ENCODE data around the gene KYNU.
A peak's percentile ranks its signal among the peaks of the same experiment; 100 is the strongest.
"Not testable (repeated sequence)": the region's sequence is repeated elsewhere in the genome, so short reads cannot be mapped to it uniquely, and the experiment has no call there.

KYNU gene

GRCh38 chr2:142997231-142997630 lies 119.8 kb downstream of the KYNU start:
- DNase-seq (ENCODE audit: low read depth in 1 of 2, low spot score in 1 of 2), result no peak

DNA sequence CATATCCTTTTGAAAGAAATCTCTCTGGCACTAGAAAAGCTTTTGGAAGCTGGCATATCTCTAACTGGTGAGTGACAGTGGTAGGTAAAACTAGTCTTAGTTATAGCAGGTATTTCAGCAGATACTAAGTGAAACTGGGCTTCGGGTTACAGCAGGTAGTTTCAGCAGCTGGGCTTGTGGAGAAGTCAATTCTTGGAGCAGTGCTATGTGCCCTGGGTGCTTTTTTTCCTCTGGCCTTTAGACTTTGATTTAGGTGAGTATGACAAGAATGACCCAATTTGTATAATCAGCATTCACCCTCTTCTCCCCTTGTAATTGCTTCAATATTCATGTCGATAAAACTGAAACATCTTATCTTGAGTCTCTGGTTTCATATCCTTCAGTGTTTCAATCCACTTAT lies 123.1 kb downstream of the KYNU start:
- no peak for DNase-seq (ENCODE audit: low read depth in 1 of 2, low spot score in 1 of 2)

DNA sequence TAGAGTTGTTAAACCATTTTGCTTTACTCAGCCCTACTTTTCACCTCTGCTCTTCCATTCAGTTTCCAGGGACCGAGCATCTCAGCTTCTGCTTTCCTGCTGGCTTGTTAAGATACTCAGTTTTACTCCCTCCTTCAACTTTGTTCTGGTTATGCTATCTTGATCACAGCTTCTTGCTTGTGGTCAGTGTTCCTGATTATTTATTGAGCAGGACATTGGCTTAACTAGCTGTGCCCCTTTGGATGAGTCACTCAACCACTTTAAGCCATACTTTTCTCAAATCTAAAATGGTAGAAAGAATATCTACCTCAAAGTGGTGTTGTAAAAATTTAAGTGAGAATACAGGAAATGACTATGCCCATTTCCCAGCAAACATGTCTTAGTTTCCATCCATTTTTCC lies 124.0 kb downstream of the KYNU start:
- no peak for DNase-seq (ENCODE audit: low read depth in 1 of 2, low spot score in 1 of 2)

DNA sequence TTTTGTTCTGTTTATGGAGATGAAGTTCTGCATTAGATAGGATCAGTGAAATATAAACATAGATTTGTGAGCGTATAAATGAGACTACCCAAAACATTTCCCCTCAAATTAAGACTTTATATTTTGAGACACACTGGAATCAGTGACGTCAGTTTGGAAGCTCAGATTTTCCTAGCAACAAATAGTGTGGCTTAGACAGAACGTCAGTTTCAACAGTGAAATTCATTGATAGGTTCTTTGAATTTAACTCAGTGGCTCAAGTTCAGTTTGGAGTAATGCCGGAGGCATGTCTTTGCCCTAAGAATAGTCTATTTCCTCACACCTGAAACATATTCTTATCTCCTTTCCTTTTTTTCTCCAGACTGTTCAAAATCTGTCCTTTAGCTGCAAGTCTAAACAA lies 138.2 kb downstream of the KYNU start:
- DNase-seq (ENCODE audit: low read depth in 1 of 2, low spot score in 1 of 2), result no peak

DNA sequence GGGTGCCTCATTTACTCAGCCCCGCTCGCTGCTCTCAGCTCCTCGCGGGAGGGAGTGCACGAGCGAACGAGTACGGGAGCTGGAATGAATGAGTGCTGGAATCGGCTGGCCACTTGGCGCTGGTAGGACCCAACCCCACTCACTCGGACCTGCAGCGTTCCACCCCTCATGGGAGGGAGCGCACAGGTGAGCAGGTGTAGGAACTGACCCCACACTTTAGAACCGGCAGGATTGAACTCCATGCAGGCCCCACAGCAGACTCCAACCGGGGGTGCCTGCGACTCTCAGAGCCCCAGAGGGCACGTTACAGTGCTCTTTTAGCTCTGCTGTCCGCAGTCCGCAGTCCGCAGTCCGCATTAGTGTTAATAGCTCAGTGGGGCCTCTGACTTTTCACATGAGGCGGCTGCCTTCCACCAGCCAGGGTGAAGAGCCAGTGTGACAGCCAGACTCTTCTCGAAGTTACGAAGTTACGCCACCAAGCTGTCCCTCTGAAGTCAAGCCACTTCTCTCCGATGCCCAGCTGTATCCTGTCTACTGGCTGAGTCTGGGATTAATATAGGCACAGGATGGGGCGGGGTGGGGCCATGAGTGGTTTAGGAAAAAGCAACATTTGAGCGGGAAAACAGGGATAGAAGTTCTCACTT lies 149.1 kb downstream of the KYNU start:
- DNase-seq (ENCODE audit: low read depth in 1 of 2, low spot score in 1 of 2), result no peak

DNA sequence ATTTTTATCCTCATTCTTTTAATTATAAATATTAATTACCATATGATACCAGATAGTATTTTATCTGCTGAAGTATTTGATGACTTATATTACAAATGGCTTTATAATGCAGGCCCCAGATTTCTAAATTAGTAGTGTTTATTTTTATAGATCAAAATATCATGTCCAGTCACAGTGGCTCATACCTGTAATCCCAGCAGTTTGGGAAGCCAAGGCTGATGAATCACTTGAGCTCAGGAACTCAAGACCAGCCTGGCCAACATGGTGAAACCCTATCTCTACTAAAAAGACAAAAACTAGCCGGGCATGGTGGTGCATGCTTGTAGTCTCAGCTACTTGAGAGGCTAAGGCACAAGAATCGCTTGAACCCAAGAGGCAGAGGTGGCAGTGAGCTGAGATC lies 151.7 kb downstream of the KYNU start:
- DNase-seq (ENCODE audit: low read depth in 1 of 2, low spot score in 1 of 2), result no peak

DNA sequence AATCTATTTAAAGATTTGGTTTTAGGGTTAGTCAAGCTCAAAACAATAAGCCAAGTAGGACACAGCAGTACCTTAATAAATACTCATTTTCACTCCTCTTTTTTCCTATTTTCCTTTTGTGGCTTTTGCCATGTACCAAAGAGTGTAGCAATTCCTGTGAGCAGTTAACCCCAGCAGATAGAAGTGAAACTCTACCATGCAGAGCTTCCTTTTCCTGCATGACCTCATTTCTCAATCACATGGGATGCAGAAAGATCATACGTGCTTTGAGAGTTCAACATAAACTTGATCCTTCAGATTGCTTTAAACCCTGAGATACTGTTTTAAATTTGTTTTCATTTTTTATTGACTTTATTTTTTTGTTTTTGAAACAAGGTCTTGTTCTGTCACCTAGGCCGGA lies 152.7 kb downstream of the KYNU start:
- DNase-seq (ENCODE audit: low read depth in 1 of 2, low spot score in 1 of 2), result no peak

DNA sequence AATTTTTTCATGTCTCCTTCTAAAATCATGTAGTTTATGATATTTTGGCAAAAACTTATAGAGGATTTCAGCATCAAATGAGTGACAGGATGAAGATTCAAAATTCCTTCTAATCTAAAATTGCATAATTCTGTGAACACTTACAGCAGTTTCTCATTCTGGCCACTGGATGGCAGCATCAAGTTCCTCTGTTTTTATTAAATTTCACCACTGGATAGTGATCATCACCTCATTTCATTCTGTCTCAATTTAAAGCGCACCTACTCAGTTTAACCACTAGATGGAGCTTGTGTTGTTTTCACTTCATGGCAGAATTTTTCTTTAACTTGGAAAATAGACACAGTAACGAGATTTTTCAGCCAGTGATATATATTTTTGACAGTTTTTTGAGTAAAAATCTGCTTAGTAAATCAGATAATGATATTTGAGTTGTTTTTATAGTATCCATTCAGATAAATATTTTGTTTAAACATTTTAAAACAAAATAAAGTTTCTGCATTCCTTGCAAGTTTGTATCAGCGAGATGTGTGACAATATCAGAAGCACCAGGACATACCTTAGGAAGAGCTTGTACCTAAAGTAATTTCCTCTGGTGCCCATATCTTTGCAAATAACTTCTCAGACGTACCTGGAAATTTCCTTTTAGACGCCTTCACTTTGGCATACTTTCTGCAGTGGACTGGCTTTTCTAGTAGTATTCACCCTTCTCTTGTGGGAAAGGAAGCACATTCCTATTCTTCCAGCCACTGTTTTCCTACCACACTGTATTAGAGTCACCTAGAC lies 157.0 kb downstream of the KYNU start:
- peak in 1 of 2 donors; percentile 36 for DNase-seq (ENCODE audit: low read depth in 1 of 2, low spot score in 1 of 2)

- no peak for DNase-seq (ENCODE audit: low read depth in 1 of 2, low spot score in 1 of 2)
Observed at GRCh38 chr2:143051465-143051864, 174.0 kb downstream of the KYNU start.

GRCh38 chr2:143053437-143053836 lies 176.0 kb downstream of the KYNU start:
- DNase-seq (ENCODE audit: low read depth in 1 of 2, low spot score in 1 of 2), result not testable (repeated sequence)

DNA sequence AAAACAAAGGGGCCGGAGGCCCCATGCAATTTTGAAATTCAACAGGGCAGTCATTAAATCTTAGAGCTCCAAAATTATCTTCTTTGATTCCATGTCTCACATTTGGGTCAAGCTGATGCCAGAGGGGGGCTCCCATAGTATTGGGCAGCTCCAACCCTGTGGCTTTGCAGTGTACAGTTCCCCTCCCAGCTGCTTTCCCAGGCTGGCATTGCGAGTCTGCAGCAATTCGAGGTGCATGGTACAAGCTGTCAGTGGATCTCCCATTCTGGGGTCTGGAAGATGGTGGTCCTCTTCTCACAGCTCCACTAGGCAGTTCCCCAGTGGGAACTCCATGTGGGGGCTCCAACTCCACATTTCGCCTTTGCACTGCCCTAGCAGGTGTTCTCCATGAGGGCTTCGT lies 179.1 kb downstream of the KYNU start:
- no peak for DNase-seq (ENCODE audit: low read depth in 1 of 2, low spot score in 1 of 2)

- DNase-seq (ENCODE audit: low read depth in 1 of 2, low spot score in 1 of 2), result no peak
Observed at GRCh38 chr2:143058851-143059250, 181.4 kb downstream of the KYNU start.

- DNase-seq (ENCODE audit: low read depth in 1 of 2, low spot score in 1 of 2), result no peak
Observed at GRCh38 chr2:143063612-143064200, 186.2 kb downstream of the KYNU start.

DNA sequence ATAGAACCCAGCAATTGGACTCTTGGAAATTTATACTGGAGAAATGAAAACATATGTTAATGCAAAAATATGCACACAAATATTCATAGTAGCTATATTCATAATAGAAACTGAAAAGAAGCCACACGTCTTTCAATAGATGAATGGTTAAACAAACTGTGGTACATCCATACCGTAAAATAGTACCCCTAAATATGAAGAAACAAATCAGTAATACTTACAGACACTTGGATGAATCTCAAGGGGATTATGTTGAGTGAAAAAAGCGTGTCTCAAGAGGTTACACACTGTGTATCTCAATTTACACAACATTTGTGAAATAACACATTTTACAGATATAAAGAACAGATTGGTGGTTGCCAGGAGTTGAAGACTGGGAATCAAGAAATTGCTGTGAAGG lies 190.6 kb downstream of the KYNU start:
- no peak for DNase-seq (ENCODE audit: low read depth in 1 of 2, low spot score in 1 of 2)

DNA sequence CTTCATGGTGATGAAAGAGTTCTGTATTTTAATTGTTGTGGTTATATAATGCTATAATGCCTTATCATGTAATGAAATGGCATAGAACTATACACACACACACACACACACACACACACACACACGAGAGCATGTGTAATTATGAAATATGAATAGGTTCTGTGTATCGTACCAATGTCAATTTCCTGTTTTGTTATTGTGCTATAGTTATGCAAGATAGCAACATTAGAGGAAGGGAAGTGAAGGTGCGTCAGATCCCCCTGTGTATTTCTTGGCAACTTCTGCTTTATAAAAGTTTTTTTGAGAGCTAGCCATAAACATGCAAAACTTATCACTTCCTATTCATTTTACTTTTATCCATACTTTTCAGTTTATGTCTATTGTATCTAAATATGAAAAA lies 191.0 kb downstream of the KYNU start:
- no peak for DNase-seq (ENCODE audit: low read depth in 1 of 2, low spot score in 1 of 2)

DNA sequence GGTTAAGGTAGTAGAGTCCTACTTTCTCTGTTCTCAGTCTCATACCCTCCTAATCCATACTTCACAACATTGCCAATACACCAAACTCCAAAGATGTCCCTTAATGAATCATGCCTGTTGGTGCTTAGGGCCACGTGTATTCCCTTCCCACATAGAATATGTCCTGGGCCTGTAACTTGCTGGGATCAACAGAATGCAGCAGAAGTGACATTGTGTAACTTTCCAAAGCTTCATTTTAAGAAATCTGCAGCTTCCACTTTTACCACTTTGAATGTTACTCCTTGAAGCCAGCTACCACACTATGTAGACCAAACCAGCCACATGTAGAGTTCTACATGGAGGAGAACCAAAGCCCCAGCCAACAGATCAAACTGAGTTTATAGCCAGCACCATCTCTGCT lies 193.2 kb downstream of the KYNU start:
- no peak for DNase-seq (ENCODE audit: low read depth in 1 of 2, low spot score in 1 of 2)

DNA sequence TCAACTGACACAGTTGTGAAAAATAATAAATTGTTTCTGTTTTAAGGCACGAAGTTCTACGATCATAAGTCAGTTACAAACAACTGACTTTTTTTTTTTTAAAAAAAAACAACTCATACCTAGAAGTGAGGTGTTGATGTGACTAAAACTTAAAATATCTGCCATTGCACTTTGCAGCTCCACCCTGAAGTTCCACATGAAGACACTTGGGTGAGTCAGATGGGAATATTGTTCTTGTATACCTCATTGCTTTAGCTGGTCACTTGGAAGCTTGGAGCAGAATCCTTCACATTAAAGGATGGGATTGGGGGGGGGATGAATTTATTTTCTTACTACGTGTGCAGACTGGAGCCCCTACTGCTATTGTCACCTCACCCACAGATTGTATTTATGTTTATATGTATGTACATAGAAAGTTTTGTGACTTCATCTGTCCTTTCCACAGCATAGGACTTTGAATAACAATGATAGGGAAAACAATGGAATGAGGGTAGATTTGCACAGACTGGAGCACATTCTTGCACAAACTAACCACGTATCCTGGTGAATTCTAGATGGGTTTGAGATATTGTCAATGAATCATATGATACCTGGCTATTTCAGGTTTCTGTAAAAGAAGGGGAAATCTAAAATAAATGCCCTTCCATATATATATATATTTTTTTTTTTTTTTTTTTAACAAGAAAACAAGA lies 193.9 kb downstream of the KYNU start:
- no peak for DNase-seq (ENCODE audit: low read depth in 1 of 2, low spot score in 1 of 2)

- not testable (repeated sequence) for DNase-seq (ENCODE audit: low read depth in 1 of 2, low spot score in 1 of 2)
Observed at GRCh38 chr2:143074913-143075312, 197.4 kb downstream of the KYNU start.

GRCh38 chr2:143075711-143076110 lies 198.2 kb downstream of the KYNU start:
- DNase-seq (ENCODE audit: low read depth in 1 of 2, low spot score in 1 of 2), result no peak

DNA sequence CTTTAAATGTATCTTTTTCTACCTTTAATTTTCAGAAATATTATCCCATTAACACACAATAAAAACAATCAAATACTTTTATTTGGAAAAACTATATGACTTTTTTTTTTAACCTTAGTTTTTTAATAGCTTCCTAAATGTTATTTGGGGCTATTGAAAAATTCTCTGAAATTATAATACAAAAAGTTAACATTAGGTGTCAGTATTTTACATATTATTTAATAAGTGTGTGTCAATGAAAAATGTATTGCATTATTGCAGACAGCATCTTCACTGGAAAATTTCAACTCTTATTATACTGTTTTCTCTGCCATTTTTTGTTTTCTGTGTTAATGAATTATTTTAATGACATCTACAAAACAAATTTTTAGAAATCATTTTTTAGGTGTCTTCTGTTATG lies 200.6 kb downstream of the KYNU start:
- no peak for DNase-seq (ENCODE audit: low read depth in 1 of 2, low spot score in 1 of 2)

DNA sequence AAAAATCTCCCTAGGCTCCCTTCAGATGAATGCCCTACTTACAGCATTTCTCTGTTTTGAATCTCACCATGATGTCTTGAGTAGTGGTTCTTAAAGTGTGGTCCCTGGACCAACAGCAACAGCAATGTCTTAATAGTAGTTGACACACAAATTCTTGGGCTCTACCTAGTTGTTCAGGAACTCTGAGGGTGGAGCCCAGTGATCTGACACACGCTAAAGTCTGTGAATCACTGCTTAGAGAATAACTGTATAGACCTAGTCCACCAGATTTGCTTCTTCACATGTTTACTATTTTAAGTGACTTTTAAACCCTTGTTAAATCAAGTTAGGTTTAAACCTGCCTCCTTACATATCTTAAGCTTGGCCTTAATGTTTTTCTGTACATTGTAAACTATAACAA lies 204.2 kb downstream of the KYNU start:
- DNase-seq (ENCODE audit: low read depth in 1 of 2, low spot score in 1 of 2), result no peak

DNA sequence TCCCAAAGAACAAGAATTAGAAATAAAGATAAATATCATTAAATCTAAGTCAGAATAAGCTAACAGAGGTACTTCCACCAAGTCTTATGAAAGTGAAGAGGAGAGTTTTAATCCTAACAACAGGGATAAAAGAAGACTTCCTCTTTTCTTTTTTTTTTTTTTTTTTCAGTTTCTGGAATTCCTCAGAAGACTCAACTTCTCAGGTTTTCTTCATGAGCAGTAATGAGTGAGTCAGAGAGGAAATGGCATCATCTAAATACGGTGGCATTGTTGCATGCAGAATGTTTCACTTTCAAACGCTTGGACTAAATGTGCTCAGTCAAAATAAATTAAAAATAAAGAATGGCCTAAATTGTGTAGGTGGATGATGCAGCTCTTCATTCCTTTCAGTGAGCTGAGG lies 206.2 kb downstream of the KYNU start:
- no peak for DNase-seq (ENCODE audit: low read depth in 1 of 2, low spot score in 1 of 2)
